Spleen (tissue), 11 donors: ENCODE measurements around the gene PBX1. TPM values are rescaled to one million over a fixed set of nuclear protein-coding genes. Genes with fewer than 3 reads are reported as not detected.

Experiments
- DNase-seq: peaks from one replicate; pipeline ENCODE4 v3.0.0-alpha.2; 2020
- H3K27ac ChIP-seq, 8 donors: fragments of 200-600 bp; sonication (generic) in 7 of 8; 1 replicate in 4 of 8; 2 replicates in 4 of 8; pipeline versions ENCODE4 v1.5.0 to v1.8.0; 2016 to 2021; ENCODE audit warnings: inconsistent platforms in 4 of 8, mild to moderate bottlenecking in 4 of 8, moderate library complexity in 1 of 8
- H3K27me3 ChIP-seq, 7 donors: fragments of 200-600 bp; sonication (generic) in 6 of 7; replicated peaks in 1 of 7; 1 replicate in 4 of 7; 2 replicates in 3 of 7; pipeline versions ENCODE4 v1.5.0 to v1.8.0; 2016 to 2021; ENCODE audit warnings: inconsistent platforms in 3 of 7, mild to moderate bottlenecking in 1 of 7
- H3K36me3 ChIP-seq, 6 donors: fragments of 200-600 bp; sonication (generic) in 5 of 6; 1 replicate in 4 of 6; 2 replicates in 2 of 6; pipeline versions ENCODE4 v1.5.0 to v1.8.0; 2016 to 2021; ENCODE audit warnings: inconsistent platforms in 2 of 6
- H3K4me1 ChIP-seq, 6 donors: fragments of 200-600 bp; sonication (generic) in 5 of 6; 1 replicate in 3 of 6; 2 replicates in 3 of 6; pipeline versions ENCODE4 v1.5.0 to v1.8.0; 2016 to 2021; ENCODE audit warnings: inconsistent platforms in 3 of 6
- H3K4me3 ChIP-seq, 8 donors: fragments of 200-600 bp; sonication (generic) in 7 of 8; 1 replicate in 4 of 8; 2 replicates in 4 of 8; pipeline versions ENCODE4 v1.5.0 to v1.8.0; 2016 to 2021; ENCODE audit warnings: inconsistent platforms in 4 of 8, mild to moderate bottlenecking in 4 of 8, moderate library complexity in 2 of 8
- H3K9me3 ChIP-seq, 8 donors: fragments of 200-600 bp; sonication (generic) in 7 of 8; 1 replicate in 4 of 8; 2 replicates in 4 of 8; pipeline versions ENCODE4 v1.5.0 to v1.8.0; 2016 to 2021; ENCODE audit warnings: inconsistent platforms in 4 of 8
- CTCF ChIP-seq, 11 experiments: fragments of 200-600 bp in 7 of 11; fragments of 450-650 bp in 4 of 11; sonication (generic) in 4 of 11; IDR thresholded peaks in 8 of 11; conservative IDR thresholded peaks in 3 of 11; 1 replicate in 7 of 11; 2 replicates in 4 of 11; pipeline versions ENCODE4 v1.4.0 to v1.8.0; 2016 to 2021; ENCODE audit warnings: antibody characterized with exemption in 11 of 11, inconsistent platforms in 4 of 11, mild to moderate bottlenecking in 1 of 11
- POLR2A ChIP-seq, 3 donors: fragments of 450-650 bp; IDR thresholded peaks; one replicate each; pipeline ENCODE4 v1.5.1; 2017; ENCODE audit warnings: antibody characterized with exemption in 3 of 3, mild to moderate bottlenecking in 1 of 3
- POLR2AphosphoS5 ChIP-seq, 3 donors: sonication (generic); formaldehyde crosslinking; IDR thresholded peaks; one replicate each; pipeline ENCODE4 v1.5.1; 2017; ENCODE audit warnings: antibody characterized with exemption in 3 of 3
- WGBS, 5 donors: extraction: QIAGEN DNeasy Blood & Tissue Kit in 3 of 5; methylation state at CpG; one replicate each; pipeline versions ENCODE4 v1.1.5 to v1.1.7; 2013 to 2018; 5-methylcytosine and 5-hydroxymethylcytosine counted together
- intact Hi-C: fragments of 100-400 bp; cut with DNase I; formaldehyde crosslinking; loops from one replicate; pipeline ENCODE4 v1.15.0; 2023; ENCODE audit warnings: low total_unique reads
- polyA plus RNA-seq, 3 donors: library from polyadenylated mRNA; stranded (reverse); fragments of 200-250 nt; gene quantifications; one replicate each; pipeline ENCODE4 v1.2.1, GENCODE V29; 2013
- total RNA-seq, 7 donors: library from RNA; depleted of rRNA in 3 of 7; stranded (reverse); fragments of >200 nt in 3 of 7; fragmentation: NEBNext Ultra II Directional in 4 of 7; extraction: Animal tissue kit (Norgen Biotek cat#: 25700) in 4 of 7; gene quantifications; one replicate each; pipeline versions ENCODE4 v1.1.0 to v1.2.1, GENCODE V29; 2016 to 2021
- donor health status: healthy with polysubstance abuse.
- donor health status: DM: no; HTN: no; CAD: no; lungs with moderate emphysema.
- donor health status: DM: no; HTN: no; CAD: no.
- donor health status: Bipolar disorder and iron deficiency.
- donor health status: healthy.
- donor health status: DM: no; HTN: no; CAD: no.
- donor health status: DM: yes; HTN: yes; CAD: no.

PBX1 gene
- total and polyA plus RNA-seq, 10 donors, result 3.4 to 79.5 (median 31.8) TPM

DNA sequence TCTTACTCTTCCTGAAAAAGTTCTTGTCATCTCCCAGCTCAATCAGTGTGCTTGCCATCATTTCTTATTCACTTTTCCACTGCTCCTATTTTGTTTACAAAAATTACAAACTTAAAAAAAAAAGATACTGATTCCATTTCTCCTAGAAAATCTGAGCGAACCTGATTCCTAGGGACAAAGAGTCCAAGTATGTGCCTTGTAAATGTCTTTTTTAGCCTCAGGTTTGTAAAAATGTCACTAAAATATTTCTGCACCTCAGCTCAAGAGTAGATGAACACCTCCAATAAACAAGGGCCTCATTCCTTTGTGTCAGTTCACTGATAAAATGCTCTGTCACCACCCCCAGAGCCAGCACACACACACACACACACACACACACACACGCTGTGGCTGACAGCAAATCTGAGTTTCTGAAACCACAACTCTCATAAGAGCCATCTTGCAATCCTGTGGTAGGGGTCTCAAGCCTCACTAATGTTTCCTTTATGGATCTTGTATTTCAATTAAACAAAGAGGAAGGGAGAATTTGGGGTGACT, 299.2 kb downstream of the PBX1 start:
- TF ChIP-seq POLR2A (IDR thresholded peaks at IDR 0.05) (no peak), CTCF (IDR thresholded peaks at IDR 0.05 in 8 of 11, conservative IDR thresholded peaks at IDR 0.05 in 3 of 11) (no peak), POLR2AphosphoS5 (IDR thresholded peaks at IDR 0.05) (no peak)

GRCh38 chr1:164861632-164862031, 302.6 kb downstream of the PBX1 start:
- Histone ChIP-seq H3K9me3 (no peaks in the 10 kb centered on the region), H3K36me3 (no peaks in the 10 kb centered on the region), H3K27me3 (no peaks in the 10 kb centered on the region), H3K4me1 (no peaks in the 10 kb centered on the region), H3K27ac (no peak overlapping the region), H3K4me3 (no peak overlapping the region)
- TF ChIP-seq POLR2A (IDR thresholded peaks at IDR 0.05) (no peak), CTCF (IDR thresholded peaks at IDR 0.05 in 8 of 11, conservative IDR thresholded peaks at IDR 0.05 in 3 of 11) (no peak), POLR2AphosphoS5 (IDR thresholded peaks at IDR 0.05) (no peak)
- intact Hi-C loops, result no loop called here
- no peak for DNase-seq

More for the DNA sequence above, 299.2 kb downstream of the PBX1 start:
- DNase-seq, result no peak
- 79 to 92% (median 90%) methylated on average over 2 of the region's 2 CpGs for whole genome bisulfite sequencing, 5 donors
- Histone ChIP-seq H3K36me3 (no peaks in the 10 kb centered on the region), H3K4me3 (no peak overlapping the region), H3K9me3 (no peaks in the 10 kb centered on the region), H3K4me1 (peaks cover 0 to 5% (median 0%) of the 10 kb centered on the region in 6 donors), H3K27me3 (no peaks in the 10 kb centered on the region), H3K27ac (no peak overlapping the region)
- intact Hi-C loops, result no loop called here

DNA sequence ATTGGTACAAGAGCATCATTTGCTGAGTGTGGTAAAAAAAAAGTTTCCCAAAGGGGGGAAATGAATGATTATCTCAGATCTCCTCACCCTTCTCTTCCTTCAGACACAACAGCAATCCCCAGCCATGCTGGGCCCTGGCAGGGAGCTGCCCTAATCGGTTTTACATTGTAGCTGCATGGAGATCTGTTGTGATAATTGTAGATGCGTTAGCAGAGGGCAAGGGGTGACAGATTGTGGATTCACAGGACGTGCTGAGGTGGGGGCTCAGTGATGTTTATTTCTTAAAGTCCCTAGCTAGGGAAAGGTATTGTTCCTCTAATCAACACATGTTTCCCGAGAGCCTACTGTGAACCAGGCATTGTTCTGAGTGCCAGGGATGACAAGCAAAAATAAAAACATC, 304.1 kb downstream of the PBX1 start:
- intact Hi-C loops, result no loop called here
- H3K27me3 ChIP-seq, result no peaks in the 10 kb centered on the region

DNA sequence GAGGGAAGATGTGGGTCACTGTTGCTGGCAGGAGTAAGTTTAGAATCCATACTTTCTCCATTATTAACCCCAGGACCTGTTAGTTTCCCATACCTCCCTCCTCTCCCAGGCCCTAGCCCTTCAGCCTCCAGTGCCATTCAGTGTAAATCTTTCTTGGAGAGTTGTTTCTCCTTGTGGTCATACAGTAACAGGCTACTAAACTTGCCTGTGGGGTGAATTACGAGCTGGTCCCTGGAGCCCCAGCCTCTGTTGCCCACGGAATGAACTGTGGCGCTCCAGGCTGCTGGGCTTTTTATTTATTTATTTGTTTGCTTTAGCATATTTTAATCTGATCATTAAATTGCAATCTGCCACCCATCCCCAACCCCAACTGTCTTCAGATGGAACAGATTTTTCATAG, 305.2 kb downstream of the PBX1 start:
- DNase-seq, result no peak
- no peaks in the 10 kb centered on the region for H3K27me3 ChIP-seq
- no peak overlapping the region for H3K4me3 ChIP-seq
- H3K4me1 ChIP-seq, result no peaks in the 10 kb centered on the region
- no peaks in the 10 kb centered on the region for H3K36me3 ChIP-seq
- intact Hi-C loops, result no loop called here
- H3K9me3 ChIP-seq, result no peaks in the 10 kb centered on the region
- TF ChIP-seq CTCF (IDR thresholded peaks at IDR 0.05 in 8 of 11, conservative IDR thresholded peaks at IDR 0.05 in 3 of 11), result no peak
- TF ChIP-seq POLR2A (IDR thresholded peaks at IDR 0.05), result no peak
- no peak for TF ChIP-seq POLR2AphosphoS5 (IDR thresholded peaks at IDR 0.05)
- no peak overlapping the region for H3K27ac ChIP-seq
- WGBS, 5 donors, result 82 to 97% (median 88%) methylated on average over 3 of the region's 3 CpGs

More for the DNA sequence above, 304.1 kb downstream of the PBX1 start:
- DNase-seq, result no peak
- 62 to 80% (median 72%) methylated on average over 4 of the region's 4 CpGs for WGBS, 5 donors
- no peaks in the 10 kb centered on the region for H3K36me3 ChIP-seq
- no peak overlapping the region for H3K27ac ChIP-seq
- H3K4me3 ChIP-seq, result no peak overlapping the region
- TF ChIP-seq POLR2A (IDR thresholded peaks at IDR 0.05), result no peak
- TF ChIP-seq POLR2AphosphoS5 (IDR thresholded peaks at IDR 0.05), result no peak
- TF ChIP-seq CTCF (IDR thresholded peaks at IDR 0.05 in 8 of 11, conservative IDR thresholded peaks at IDR 0.05 in 3 of 11), result no peak
- no peaks in the 10 kb centered on the region for H3K9me3 ChIP-seq
- H3K4me1 ChIP-seq, result no peaks in the 10 kb centered on the region
